OCI-LY1 (cell line): ENCODE results near the gene CACNG3.

Source experiments
- H2AFZ ChIP-seq: fragments of 200-600 bp; sonication (generic), shearing (Covaris generic); 2 replicates; pipeline ENCODE4 v1.6.0; 2014; ENCODE audit warnings: antibody characterized with exemption, mild to moderate bottlenecking, low read length
- H3F3A ChIP-seq: fragments of 200-600 bp; sonication (generic), shearing (Covaris generic); 2 replicates; pipeline ENCODE4 v1.6.0; 2014; ENCODE audit warnings: mild to moderate bottlenecking, antibody characterized with exemption, low read length, moderate library complexity; ENCODE audit not compliant: insufficient read depth
- H3K27ac ChIP-seq: fragments of 200-600 bp; sonication (generic); 2 replicates; pipeline ENCODE4 v1.5.1; 2014; ENCODE audit warnings: low read length, mixed run types, mild to moderate bottlenecking, low read depth; ENCODE audit not compliant: poor library complexity, severe bottlenecking
- H3K27me3 ChIP-seq: fragments of 200-600 bp; sonication (generic); 2 replicates; pipeline ENCODE4 v1.6.0; 2014; ENCODE audit warnings: antibody characterized with exemption, mild to moderate bottlenecking, low read length, moderate library complexity; ENCODE audit not compliant: insufficient read depth
- H3K36me3 ChIP-seq: fragments of 200-600 bp; sonication (generic); 2 replicates; pipeline ENCODE4 v1.6.1; 2014; ENCODE audit warnings: mild to moderate bottlenecking, antibody characterized with exemption, low read length, moderate library complexity, mixed read lengths; ENCODE audit not compliant: insufficient read depth
- H3K4me1 ChIP-seq: fragments of 200-600 bp; sonication (generic); 2 replicates; pipeline ENCODE4 v1.5.1; 2014; ENCODE audit warnings: mild to moderate bottlenecking, low read length, moderate library complexity; ENCODE audit not compliant: insufficient read depth, severe bottlenecking
- H3K4me2 ChIP-seq: fragments of 200-600 bp; sonication (generic), shearing (Covaris generic); 2 replicates; pipeline ENCODE4 v1.6.1; 2014; ENCODE audit warnings: low read length
- H3K4me3 ChIP-seq: fragments of 200-600 bp; sonication (generic); 2 replicates; pipeline ENCODE4 v1.5.1; 2014; ENCODE audit warnings: low read length, low read depth, mild to moderate bottlenecking, mixed read lengths; ENCODE audit not compliant: poor library complexity, severe bottlenecking
- H3K79me2 ChIP-seq: fragments of 200-600 bp; shearing (Covaris generic); 2 replicates; pipeline ENCODE4 v1.6.1; 2016; ENCODE audit warnings: mixed run types, low read length, mixed read lengths; ENCODE audit not compliant: insufficient read depth
- H3K9ac ChIP-seq: fragments of 200-600 bp; sonication (generic), shearing (Covaris generic); 2 replicates; pipeline ENCODE4 v1.6.1; 2014; ENCODE audit warnings: mild to moderate bottlenecking, low read length, mixed read lengths
- H3K9me2 ChIP-seq: fragments of 200-600 bp; sonication (generic), shearing (Covaris generic); 2 replicates; pipeline ENCODE4 v1.6.1; 2014; ENCODE audit warnings: low read depth, mild to moderate bottlenecking, low read length, mixed read lengths
- H3K9me3 ChIP-seq: fragments of 200-600 bp; shearing (Covaris generic); 2 replicates; pipeline ENCODE4 v1.6.1; 2014; ENCODE audit warnings: low read length, mixed read lengths
- H4K20me1 ChIP-seq: fragments of 200-600 bp; sonication (generic), shearing (Covaris generic); 2 replicates; pipeline ENCODE4 v1.6.0; 2016; ENCODE audit warnings: mild to moderate bottlenecking, low read length; ENCODE audit not compliant: insufficient read depth
- CTCF ChIP-seq: fragments of 200-600 bp; sonication (generic), shearing (Covaris generic); IDR thresholded peaks from 2 replicates; pipeline ENCODE4 v1.5.1; 2017; ENCODE audit warnings: mild to moderate bottlenecking, antibody characterized with exemption, low read length, moderate library complexity, mixed read lengths
- EZH2 ChIP-seq: fragments of 200-600 bp; sonication (generic), shearing (Covaris generic); IDR thresholded peaks from 2 replicates; pipeline ENCODE4 v1.8.0; 2017; ENCODE audit warnings: borderline replicate concordance, mixed run types, mild to moderate bottlenecking, antibody characterized with exemption, low read length, moderate library complexity, mixed read lengths

CACNG3 gene

GRCh38 chr16:24372824-24373223 lies 116.7 kb downstream of the CACNG3 start:
- Histone ChIP-seq H3K79me2 (no peaks in the 10 kb centered on the region), H3K9me2 (no peaks in the 10 kb centered on the region), H2AFZ (no peak overlapping the region), H3F3A (no peaks in the 10 kb centered on the region), H3K36me3 (no peaks in the 10 kb centered on the region), H3K4me2 (no peak overlapping the region), H3K27ac (no peak overlapping the region), H4K20me1 (no peaks in the 10 kb centered on the region), H3K4me1 (no peaks in the 10 kb centered on the region), H3K9ac (no peak overlapping the region), H3K4me3 (no peak overlapping the region), H3K27me3 (no peaks in the 10 kb centered on the region), H3K9me3 (no peaks in the 10 kb centered on the region)
- TF ChIP-seq EZH2: no peak
- TF ChIP-seq CTCF: no peak

DNA sequence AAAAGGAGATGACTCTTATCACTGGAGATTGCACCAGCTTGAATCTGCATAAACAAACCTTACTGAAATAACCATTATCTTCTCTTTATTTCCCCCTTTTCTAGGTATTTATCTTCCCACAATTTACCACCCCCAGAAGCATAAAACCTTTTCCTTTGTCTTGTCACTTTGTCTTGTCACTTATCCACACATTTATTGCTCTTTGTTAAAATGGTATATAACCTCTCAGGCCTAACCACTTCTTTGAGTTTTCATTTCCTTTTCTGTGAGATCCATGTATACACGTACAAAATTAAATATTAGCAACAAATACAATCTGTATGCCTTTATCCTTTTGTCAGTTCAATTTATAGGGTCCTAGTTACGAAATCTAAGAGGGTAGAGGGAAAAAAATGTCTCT lies 122.9 kb downstream of the CACNG3 start:
- TF ChIP-seq EZH2 (no peak), CTCF (no peak)
- H3K27me3 ChIP-seq: no peaks in the 10 kb centered on the region
- no peak overlapping the region for H3K4me2 ChIP-seq
- H3K4me3 ChIP-seq: no peak overlapping the region
- no peak overlapping the region for H3K27ac ChIP-seq
- no peak overlapping the region for H2AFZ ChIP-seq
- H3K9ac ChIP-seq: no peak overlapping the region
- no peaks in the 10 kb centered on the region for H3K9me3 ChIP-seq
- no peaks in the 10 kb centered on the region for H3K36me3 ChIP-seq
- H3F3A ChIP-seq: no peaks in the 10 kb centered on the region
- H4K20me1 ChIP-seq: no peaks in the 10 kb centered on the region
- H3K9me2 ChIP-seq: no peaks in the 10 kb centered on the region
- H3K79me2 ChIP-seq: no peaks in the 10 kb centered on the region
- H3K4me1 ChIP-seq: no peaks in the 10 kb centered on the region

GRCh38 chr16:24381470-24382118 lies 125.5 kb downstream of the CACNG3 start:
- Histone ChIP-seq H3K4me1 (no peaks in the 10 kb centered on the region), H2AFZ (no peak overlapping the region), H3K4me3 (no peak overlapping the region), H3K9me2 (no peaks in the 10 kb centered on the region), H3K9me3 (no peaks in the 10 kb centered on the region), H4K20me1 (no peaks in the 10 kb centered on the region), H3K27me3 (no peaks in the 10 kb centered on the region), H3K36me3 (no peaks in the 10 kb centered on the region), H3K4me2 (no peak overlapping the region), H3K79me2 (no peaks in the 10 kb centered on the region), H3F3A (no peaks in the 10 kb centered on the region), H3K9ac (no peak overlapping the region), H3K27ac (no peak overlapping the region)
- no peak for TF ChIP-seq EZH2

- Histone ChIP-seq H3K27ac (no peak overlapping the region), H3K9me2 (no peaks in the 10 kb centered on the region), H2AFZ (no peak overlapping the region), H3K79me2 (no peaks in the 10 kb centered on the region), H3K4me2 (no peak overlapping the region), H3K4me1 (no peaks in the 10 kb centered on the region), H3F3A (no peaks in the 10 kb centered on the region), H3K4me3 (no peak overlapping the region), H3K36me3 (no peaks in the 10 kb centered on the region), H3K27me3 (no peaks in the 10 kb centered on the region), H3K9me3 (no peaks in the 10 kb centered on the region), H3K9ac (no peak overlapping the region), H4K20me1 (no peaks in the 10 kb centered on the region)
- TF ChIP-seq CTCF (no peak), EZH2 (no peak)
Measured at GRCh38 chr16:24382762-24383407, 126.8 kb downstream of the CACNG3 start.
